Measurements from ENCODE around the gene DSCAML1.

DNA sequence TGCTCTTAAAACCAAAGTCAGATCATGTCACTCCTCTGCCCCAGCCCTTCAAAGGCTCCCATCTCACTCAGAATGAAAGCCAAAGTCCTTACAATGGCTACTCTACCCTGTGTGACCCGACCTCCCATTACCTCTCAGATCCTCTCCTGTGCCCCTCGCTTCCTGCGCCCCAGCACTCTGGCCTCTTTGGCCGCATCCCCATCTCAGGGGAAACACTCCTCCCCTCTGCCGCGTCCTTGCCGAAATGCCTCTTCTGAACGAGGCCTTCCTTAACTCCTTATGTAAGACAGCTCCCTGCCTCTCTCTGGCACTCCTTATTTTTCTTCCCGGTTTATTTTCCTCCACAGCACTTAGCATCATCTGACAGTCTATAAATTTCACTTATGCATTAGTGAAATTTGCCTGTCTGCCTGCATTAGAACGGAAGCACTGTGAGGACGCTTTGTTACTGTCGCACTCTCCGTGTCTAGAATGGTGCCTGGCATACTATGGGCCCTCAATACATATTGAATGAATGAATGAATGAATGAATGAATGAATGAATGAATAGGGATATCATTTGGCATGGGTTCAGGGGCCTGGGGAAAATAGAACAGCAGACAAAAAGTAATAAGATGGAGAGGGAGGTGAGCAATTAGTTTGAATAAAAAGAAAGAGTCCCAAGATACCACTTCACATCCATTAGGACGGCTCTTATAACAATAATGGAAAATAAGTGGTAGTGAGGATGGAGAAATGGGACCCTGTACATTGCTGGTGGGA is 331.6 kb downstream of the DSCAML1 start:
- TF ChIP-seq EP300 (IDR thresholded peaks at IDR 0.05) (no peak), CTCF (IDR thresholded peaks at IDR 0.05) (no peak), POLR2A (IDR thresholded peaks at IDR 0.05) (no peak), POLR2AphosphoS5 (IDR thresholded peaks at IDR 0.05) (no peak)
